Measurements from ENCODE around the gene CERK.

The CERK gene

GRCh38 chr22:46732513-46732912 is 5.5 kb downstream of the CERK start:
- DNase-seq (ENCODE audit: low read depth, low spot score) = no peak

GRCh38 chr22:46732041-46732379 is 6.0 kb downstream of the CERK start:
- no peak for DNase-seq (ENCODE audit: low read depth, low spot score)

- no peak for DNase-seq (ENCODE audit: low read depth, low spot score)
These were observed 6.6 kb downstream of the CERK start for GRCh38 chr22:46731246-46732040.

GRCh38 chr22:46730568-46731245 is 7.3 kb downstream of the CERK start:
- DNase-seq (ENCODE audit: low read depth, low spot score) = no peak

GRCh38 chr22:46728470-46728869 is 9.6 kb downstream of the CERK start:
- no peak for DNase-seq (ENCODE audit: low read depth, low spot score)

- DNase-seq (ENCODE audit: low read depth, low spot score) = no peak
These were observed 10.2 kb downstream of the CERK start for GRCh38 chr22:46727813-46728364.

- DNase-seq (ENCODE audit: low read depth, low spot score) = no peak
These were observed 11.1 kb downstream of the CERK start for GRCh38 chr22:46726986-46727317.

GRCh38 chr22:46726066-46726985 is 11.7 kb downstream of the CERK start:
- no peak for DNase-seq (ENCODE audit: low read depth, low spot score)

- no peak for DNase-seq (ENCODE audit: low read depth, low spot score)
These were observed 13.0 kb downstream of the CERK start for GRCh38 chr22:46725096-46725495.

GRCh38 chr22:46723882-46724281 is 14.2 kb downstream of the CERK start:
- DNase-seq (ENCODE audit: low read depth, low spot score) = no peak

GRCh38 chr22:46721501-46722085 is 16.5 kb downstream of the CERK start:
- DNase-seq (ENCODE audit: low read depth, low spot score) = no peak

- no peak for DNase-seq (ENCODE audit: low read depth, low spot score)
These were observed 18.1 kb downstream of the CERK start for GRCh38 chr22:46719921-46720320.

- no peak for DNase-seq (ENCODE audit: low read depth, low spot score)
These were observed 23.5 kb downstream of the CERK start for GRCh38 chr22:46714550-46714949.

GRCh38 chr22:46712288-46712687 is 25.8 kb downstream of the CERK start:
- DNase-seq (ENCODE audit: low read depth, low spot score) = no peak

- no peak for DNase-seq (ENCODE audit: low read depth, low spot score)
These were observed 27.2 kb downstream of the CERK start for GRCh38 chr22:46710806-46711205.

GRCh38 chr22:46708766-46709330 is 29.2 kb downstream of the CERK start:
- DNase-seq (ENCODE audit: low read depth, low spot score) = no peak

- no peak for DNase-seq (ENCODE audit: low read depth, low spot score)
These were observed 30.1 kb downstream of the CERK start for GRCh38 chr22:46707827-46708570.

- no peak for DNase-seq (ENCODE audit: low read depth, low spot score)
These were observed 30.7 kb downstream of the CERK start for GRCh38 chr22:46707305-46707704.

- DNase-seq (ENCODE audit: low read depth, low spot score) = no peak
These were observed 32.0 kb downstream of the CERK start for GRCh38 chr22:46706060-46706459.

GRCh38 chr22:46703996-46704370 is 34.1 kb downstream of the CERK start:
- no peak for DNase-seq (ENCODE audit: low read depth, low spot score)
